SIG-M5 treated with dmso at 0.1 percent for 504 hours (cell line): ENCODE measurements around the gene ELMO3.

Experiments used
- DNase-seq: peaks from one replicate; lab custom pipeline; 2025; ENCODE audit not compliant: unreplicated experiment; lab: John Stamatoyannopoulos, UW

Gene ELMO3

DNA sequence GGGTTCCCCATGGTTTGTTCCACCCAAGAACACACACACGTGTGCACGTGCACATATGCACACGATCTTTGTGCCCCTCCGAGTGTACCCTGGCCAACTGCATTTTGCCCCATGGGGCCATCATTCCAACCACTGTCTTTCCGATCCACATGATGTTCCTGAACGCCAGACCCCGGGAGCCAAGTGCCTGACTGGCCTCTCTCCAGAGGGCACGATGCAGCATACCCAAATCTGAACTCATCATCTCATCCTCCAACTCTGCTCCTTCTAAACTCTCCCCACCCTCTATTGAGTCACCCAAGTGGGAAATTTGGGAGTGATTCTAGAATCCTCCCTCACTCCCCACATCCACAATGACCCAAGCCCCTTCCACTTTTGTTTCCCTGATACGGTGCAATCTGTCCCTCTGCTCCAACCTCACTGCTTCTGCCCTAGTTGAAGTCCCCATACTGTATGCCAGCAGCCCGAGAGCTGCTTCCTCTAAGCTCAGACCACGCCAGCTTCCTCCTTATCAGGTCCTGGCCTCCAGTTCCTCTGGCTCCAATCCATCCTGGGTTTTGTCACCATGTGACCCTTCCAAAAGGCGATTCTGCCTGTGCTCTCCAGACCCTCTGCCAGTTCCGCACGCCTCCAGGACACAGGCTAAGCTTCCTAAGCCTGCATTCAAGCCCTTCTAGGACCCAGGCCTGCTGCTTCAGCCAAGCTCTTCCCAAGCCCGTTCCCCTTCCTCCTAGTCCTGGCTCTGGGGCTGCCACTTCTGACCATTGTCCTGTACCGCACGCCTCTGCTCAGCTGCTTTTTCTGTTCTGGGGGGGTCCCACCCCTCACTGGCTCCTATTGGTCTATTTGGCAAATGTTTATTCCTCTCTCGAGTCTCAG lies 17.9 kb downstream of the ELMO3 start:
- DNase-seq, result no peak

DNA sequence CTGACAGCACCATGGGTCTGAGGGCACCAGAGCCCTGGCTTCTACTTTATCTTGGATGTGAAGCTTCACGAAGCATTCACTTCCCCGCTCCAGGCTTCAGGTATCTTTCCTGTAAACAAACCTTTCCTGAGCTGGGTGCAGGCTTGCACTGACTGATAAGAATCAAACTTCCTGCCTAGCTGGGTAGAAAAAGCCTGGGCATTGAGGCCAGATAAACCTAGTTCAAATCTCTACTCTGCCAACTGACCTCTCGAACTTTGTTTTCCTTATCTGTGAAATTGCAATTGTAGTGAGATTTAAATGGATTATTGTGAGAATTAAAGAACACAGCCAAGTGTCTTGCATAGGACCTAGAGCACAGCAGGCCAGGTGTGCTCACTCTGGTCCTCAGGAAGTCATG lies 25.1 kb downstream of the ELMO3 start:
- no peak for DNase-seq

DNA sequence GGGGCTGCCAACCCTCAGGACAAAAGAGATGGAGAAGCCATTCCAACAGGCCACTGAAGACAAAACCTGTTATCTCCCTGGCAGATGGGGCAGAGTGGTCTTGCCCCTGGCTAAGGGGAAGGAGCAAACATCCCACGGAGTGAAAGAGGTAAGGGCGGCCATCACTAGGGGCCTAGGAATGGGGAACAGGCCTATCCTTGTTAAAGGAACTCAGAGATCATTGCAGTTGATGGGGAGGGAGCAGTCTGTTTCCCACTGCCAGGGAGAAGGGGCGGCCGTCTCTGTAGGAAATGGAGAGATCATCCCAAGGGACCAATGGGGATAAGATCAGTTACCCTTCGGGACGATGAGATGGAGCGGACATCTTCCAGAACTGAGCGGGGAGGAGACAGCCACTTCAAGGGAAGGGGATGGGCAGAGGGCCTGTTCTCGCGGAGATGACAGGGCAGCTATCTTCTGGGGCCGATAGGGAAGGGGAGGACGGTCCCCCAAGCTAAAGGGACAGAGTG lies 27.4 kb downstream of the ELMO3 start:
- DNase-seq, result no peak

DNA sequence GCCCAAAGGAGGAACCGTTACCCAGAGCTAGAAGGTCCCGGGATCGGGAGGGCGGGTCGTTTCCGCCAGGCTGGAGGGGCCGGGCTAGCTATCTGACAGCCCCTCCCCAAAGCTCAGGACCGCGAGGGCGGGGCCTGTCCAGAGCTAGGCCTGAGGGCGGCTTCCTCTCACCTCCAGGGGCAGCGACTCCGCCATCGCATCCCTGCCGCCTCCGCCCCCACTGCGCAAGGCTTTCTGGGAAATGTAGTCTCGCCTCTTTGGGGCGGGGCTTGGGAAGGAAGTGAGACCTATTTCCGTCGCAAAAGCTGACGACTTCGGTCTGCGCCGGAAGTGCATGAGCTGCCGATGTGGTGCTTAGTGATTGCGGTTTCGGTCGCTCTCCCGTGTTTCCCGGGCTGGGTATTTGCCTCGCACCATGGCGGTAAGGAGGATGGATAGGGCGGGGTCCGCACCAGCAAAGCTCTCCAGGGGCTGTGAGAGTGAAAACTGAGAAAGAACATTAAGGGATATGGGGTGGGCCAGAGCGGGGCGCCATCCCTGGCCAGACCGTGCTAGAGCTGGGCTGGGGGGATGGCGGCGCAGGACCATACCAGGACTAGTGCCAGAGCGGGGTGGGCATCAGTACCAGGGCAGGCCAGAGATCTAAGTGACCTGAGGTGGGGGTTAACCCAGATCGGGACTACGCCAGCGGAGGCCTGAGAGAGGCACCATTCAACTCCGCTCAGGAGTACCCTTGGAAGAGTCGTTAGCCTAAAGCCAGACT lies 28.1 kb downstream of the ELMO3 start, which contains the start of gene TMEM208:
TSS of gene TMEM208 (plus strand) at position 327 of the 763 bp plus-strand sequence. CDS start at position 416, 89 bp downstream.
- DNase-seq, result peak; percentile 95

DNA sequence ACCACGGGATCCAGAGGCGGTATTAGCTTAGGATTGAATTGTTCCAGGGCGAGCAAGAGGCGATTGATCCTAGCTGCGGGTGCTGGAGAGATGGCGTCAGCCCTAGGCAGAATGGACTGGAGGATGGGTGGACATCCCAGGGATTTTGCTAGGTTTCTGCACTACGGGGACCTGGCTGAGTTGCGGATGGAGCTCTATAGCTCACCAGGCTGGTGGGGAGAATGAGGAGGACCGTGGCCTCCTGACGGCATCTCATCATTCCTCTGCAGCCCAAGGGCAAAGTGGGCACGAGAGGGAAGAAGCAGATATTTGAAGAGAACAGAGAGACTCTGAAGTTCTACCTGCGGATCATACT lies 28.6 kb downstream of the ELMO3 start:
- no peak for DNase-seq

DNA sequence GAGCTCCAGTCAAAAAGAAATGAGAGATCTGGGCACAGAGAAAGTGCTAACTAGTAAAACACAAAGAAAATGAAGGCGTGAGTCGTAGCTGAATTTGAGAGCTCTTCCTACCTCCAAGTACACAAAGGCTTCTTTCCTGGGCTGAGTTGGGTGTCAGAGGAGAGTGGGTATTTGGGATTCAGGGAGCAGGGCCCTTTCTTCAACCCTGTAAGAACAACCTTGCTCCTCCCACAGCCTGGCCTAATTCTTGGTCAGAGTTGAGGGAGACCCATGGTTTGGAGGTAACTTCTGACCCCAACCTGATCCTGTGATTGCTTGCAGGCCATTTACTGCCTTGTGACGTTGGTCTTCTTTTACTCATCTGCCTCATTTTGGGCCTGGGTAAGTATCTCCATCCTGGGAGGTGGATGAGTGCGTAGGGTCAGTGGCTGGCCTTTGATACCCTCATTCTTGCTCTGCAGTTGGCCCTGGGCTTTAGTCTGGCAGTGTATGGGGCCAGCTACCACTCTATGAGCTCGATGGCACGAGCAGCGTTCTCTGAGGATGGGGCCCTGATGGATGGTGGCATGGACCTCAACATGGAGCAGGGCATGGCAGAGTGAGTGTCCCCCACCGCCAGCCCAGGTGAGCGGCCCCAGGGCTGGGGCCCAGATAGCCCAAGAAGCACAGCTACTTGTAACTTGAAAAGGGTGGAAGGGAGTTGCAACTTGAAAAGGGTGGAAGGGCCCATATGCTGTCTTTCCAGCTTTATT lies 29.3 kb downstream of the ELMO3 start:
- DNase-seq, result no peak

DNA sequence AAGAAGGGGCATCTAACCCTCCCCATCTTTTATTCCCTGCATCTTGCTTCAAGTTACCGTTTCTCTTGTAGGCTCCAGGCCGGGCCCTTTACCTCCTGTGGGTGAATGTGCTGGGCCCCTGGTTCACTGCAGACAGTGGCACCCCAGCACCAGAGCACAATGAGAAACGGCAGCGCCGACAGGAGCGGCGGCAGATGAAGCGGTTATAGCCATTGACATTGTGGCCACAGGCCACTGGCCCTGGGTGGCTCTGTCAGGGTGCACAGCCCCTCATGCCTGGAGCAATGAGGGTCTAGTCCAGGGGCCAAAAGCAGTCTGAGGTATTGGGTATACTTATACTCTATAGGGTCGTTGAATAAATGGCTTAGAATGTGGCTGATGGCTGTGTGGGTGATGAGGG lies 30.0 kb downstream of the ELMO3 start:
- no peak for DNase-seq

DNA sequence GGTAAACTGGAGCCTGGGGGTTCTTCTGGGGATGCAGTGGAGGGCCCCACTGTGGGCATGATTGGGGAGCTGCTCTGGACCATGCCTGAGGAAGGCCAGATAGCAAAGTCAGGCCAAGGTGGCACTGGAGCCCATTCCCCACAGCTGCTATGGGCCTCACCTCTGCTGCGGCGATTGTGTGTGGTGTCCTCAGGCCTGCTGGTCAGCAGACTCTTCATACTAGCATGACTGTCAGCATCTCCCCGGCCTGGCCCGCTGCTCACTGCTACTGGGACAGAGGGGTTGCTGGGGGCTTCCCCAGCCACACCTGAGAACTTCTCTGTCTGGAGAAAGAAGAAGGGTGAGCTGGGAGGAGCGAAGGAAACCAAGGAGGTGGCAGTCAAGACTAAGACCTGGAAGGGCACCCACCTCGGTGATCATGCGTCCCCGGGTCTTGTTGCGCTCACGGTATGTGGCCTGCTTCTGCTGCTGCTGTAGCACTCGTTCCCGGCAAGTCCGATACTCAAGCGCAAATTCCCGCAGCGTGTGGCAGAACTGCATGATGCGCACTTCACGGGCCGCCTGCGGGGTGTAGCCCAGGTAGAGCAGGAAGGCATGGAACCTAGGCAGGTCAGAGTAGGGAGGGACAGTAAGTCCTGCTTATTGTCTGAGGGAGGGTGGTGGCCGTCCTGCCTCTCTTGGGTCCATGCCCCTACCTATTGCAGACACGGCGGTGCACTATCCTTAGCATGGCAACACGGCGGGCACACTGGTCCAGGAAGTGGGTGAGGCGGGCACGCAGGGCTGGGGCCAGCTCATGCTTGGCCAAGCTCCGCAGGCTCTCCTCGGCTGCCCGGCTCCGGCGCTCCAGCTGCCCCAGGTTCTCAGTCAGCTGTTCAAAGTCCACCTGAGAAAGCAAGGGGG lies 31.2 kb downstream of the ELMO3 start:
- no peak for DNase-seq

DNA sequence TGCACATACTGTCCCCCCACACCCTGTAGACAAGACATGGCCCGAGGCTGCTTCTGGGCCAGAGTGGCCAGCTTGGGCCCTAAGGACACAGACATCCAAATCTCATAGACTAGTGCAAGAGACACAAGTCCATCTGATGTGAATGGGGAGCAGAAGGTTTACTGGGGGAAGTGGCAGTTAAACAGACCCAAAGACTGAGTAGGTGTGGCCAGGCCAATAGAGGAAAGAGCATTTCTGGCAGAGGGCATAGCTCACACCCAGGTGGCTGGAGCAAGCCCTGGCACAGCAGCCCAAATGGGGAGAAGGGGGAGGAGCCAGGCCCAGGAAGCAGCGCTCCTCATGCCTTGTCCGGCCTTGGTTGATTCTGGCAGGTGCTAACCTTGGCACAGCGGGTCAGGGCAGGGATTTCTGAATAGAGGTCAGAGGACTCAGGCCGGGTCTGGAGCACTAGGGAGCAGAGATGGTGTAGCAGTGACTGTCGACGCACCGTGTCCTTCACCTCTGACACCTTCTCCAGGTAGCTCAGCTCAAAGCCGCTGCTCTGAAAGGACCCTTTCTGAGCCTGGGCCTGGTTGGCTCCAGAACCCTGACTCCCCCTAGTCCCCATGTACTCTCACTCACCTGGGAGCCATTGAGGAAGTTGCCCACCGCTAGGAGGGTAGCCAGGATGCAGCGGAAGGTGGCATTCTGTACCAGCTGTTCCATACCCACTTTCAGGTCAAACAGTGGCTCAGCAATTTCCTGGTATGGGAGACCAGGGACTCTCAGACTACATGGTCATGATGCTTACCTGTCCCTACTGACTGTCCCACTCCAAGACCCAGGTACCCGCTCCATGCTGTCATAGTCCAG lies 32.1 kb downstream of the ELMO3 start:
- no peak for DNase-seq

DNA sequence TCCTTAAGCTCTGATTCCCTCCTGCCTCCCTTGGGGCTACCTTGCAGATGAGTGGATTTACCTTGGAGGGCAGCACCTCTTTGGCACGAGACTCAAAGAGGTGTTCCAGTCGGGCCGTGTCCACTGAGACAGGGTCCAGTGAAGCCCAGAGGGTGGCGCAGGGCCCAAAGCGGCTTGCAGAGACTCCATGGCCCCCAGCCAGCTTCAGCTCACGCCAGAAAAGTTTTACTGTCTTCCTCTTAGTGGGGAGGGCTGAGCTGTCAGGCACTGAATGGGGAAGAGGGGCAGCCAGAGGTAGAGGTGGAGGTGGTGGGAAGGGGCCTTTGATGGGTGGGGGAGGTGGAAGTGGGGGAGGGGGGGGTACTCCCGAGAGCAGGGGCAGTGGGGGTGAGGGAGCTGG lies 34.7 kb downstream of the ELMO3 start:
- DNase-seq, result no peak

DNA sequence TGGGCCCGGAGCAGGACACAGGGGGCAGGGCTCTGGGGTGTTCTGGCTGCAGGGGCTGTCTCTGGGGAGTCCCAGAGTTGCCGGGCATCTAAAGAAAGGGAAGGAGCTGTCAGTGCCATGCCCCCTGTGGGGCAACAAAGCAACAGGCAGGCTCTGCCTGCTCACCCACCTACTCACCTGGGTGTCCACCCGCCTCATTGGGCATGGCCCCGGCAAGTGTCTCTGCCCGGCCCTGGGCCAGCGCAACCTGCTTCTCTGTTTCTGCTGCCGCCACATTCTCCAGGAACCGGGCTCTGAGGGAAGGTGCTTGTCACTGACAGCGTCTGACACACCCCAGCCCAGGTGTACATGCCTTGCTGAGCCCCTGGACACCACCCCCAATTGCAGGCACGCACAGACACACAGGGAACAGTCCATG lies 35.3 kb downstream of the ELMO3 start:
- DNase-seq, result no peak

DNA sequence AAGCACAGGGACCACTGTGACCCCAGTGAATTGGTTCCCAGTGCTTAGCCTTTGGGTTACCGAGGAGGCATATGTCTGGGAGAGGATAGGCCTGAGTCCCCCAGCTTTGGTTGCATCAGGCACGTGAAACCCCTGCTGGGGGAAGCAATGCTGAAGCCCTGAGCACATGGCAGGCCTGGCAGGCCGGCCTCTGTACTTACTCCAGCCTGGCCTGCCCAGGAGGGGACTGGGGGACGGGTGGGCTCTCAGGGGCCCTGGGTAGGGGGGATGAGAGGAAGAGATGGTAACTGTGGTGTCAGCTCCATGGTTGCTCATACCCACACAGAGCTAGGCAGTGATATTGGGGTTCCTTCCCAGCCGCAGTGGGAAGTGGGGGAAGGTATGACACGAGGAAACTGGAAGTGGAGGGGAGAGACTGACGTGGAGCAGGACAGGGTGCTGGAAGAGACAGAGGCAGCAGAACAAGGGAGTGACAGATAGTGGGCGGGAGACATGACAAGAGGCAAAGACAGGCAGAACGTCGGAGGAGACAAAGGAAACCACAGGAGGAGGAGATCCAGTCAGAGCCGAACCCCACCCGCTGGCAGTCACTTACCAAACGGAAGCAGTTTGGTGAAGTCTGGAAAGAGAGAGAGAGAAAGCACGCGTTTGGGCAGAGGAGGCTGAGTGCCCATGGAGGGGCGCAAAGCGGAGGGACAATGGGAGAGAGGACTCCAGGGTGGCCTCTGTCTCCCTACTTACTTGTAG lies 37.1 kb downstream of the ELMO3 start:
- peak; percentile 35 for DNase-seq

DNA sequence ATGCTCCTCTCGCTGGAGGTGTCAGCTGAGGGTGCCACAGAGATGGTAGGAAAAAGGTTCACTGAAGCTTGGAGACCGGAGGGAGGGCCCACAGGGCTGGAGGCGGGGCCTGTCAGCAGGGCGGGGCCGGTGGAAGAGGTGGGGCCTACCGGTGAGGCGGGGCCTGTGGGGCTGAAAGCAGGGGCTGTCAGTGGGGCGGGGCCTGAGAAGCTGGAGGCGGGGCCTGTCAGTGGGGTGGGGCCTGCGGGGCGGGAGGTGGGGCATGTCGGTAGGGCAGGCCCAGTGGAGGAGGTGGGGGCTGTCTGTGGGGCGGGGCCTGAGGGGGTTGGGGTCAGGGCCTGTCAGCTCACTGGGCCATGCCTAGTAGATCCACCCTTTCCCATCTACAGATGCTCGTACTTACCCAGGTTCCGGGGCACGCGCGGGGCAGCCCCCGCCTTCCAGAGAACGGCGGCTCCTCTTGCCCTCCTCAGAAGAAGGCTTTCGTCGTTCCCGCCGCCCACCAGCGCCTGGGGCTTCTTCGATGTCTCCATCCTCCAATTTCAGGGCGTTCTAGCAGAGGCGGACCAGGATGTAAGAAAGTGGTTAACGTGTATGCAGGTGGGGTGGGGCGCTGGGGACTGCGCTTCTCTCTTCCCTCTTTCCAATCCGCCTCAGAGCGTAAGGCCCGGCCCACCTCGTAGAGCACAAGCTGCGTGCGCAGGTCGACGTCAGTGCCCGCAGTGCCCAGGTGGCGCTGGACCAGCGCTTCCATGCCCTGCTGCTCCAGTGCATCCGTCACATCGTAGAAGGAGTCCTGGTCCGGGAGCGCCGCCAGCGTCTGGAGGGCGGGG lies 37.8 kb downstream of the ELMO3 start:
- DNase-seq, result peak; percentile 45

DNA sequence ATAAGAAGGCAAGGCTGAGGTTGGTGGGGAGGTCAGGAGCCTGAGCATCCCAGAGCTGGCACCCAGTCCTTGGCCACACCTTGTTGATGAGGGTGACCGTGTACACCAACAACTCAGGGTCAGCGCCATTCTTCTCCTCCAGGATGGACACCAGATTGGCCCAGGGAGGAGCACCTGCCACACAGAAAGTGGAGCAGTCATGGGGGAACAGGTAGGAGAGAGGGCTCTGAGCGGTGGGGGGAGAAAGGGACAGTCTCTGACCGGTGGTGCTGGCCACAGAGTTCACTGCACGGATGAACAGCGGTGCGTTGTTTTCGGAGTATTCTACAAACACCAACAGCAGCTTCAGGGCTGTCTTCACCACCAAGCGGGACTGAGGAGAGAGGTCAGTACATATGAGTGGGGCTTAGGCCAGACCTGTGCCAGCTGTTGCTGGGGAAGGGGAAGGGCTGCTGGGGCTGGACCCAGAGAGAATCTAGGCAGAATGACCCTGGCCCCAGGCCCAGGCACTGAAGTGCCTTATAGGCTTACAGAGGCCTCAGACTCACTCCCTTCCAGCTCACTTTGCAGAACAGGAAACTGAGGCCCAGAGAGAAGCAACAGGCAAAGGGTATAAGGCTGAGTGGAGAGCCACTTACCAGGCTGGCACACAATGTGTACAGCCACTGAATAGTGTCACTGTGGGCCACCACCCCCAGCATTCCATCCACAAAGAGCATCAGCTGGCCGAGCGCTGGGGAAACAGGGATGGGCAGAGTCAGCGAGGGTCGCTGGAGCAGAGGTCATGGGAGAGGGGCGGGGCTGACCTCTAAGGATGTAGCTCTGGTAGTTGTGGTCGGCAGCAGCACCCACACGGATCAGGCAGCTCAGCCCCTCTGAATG lies 38.7 kb downstream of the ELMO3 start:
- no peak for DNase-seq

DNA sequence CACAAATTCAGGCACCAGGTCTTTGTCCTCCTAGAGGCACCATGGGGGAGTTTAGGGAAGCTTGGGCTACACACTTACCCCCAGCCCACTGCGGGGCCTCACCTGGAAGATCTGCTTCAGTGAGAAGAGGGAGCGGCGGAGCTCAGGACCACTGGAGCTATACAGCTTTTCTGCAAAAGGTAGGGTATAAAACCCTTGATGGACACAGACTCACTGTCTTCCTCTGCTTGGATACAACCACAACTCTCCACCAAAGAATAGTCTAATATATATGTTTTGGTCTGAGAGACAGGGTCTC lies 39.3 kb downstream of the ELMO3 start:
- DNase-seq, result no peak

DNA sequence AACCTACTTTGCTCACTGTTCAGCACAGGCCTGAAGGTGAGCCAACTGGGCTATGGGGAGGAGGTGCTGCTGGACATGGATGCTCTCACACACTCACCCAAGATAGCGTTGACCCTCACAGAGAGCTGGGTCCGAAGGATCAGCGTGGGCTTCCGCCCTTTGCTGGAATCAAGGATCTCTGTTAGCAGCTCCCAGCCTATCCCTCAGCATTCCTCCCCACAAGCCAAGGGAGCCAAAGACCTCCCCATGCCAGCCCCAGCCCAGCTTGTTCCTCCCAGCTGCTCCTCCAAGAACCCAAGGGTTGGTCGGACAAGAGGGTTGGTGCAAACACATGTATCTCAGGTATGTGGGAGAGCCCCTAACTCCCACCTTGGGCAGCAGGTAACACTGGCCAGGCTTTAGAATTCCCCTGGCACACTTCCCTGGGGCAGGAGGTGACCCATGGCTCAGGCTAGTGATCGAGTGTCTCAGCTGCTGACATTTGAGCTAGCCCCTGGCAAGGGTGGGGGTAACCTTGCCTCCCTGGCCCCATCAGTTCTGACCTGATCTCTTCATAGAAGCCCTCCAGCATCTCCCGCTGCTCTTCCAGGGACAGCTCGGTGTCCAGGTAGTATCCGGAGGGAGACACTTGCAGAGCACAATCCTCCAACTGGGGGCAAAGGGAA lies 40.0 kb downstream of the ELMO3 start:
- DNase-seq, result no peak

DNA sequence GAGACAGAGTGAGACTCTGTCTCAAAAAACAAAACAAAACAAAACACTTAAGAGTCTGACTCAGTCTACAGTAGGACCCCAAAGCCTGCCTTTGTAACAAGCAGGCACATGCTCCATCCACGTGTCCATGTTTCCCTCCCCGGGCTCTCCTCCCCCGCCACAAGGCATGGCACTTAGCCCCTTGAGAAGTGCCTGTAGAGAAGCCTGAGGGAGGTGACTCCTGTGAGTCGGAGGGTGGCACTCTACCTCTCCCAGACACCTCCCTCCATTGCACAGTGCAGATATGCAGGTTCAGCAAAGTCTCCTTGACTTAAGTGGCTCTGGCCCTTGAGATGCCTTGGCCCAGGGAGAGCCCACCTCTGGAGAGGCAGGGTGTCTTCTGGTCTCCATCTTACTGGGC lies 41.6 kb downstream of the ELMO3 start:
- DNase-seq, result no peak
